GM23338 (cell line): ENCODE measurements around the gene SHISA2.

ENCODE experiments used
- CREB1 ChIP-seq: fragments of 250-450 bp; sonication (Bioruptor Pico); IDR thresholded peaks from 2 replicates; pipeline ENCODE4 v1.5.0; 2020; ENCODE audit warnings: low read depth, mild to moderate bottlenecking, moderate library complexity
- CTCF ChIP-seq, 2 experiments: fragments of 200-600 bp in 1 of 2; sonication (generic) in 1 of 2; conservative IDR thresholded peaks; 2 replicates each; pipeline versions ENCODE4 v1.5.1 to v1.6.1; 2016 to 2017; ENCODE audit warnings: antibody characterized with exemption in 2 of 2, low read depth in 2 of 2, mild to moderate bottlenecking in 2 of 2, moderate library complexity in 1 of 2
- ETS1 ChIP-seq: IDR thresholded peaks from 2 replicates; pipeline ENCODE4 v1.6.1; 2016; ENCODE audit warnings: antibody characterized with exemption
- EZH2 ChIP-seq: fragments of 200-600 bp; sonication (generic); IDR thresholded peaks from one replicate; pipeline ENCODE4 v1.8.0; 2017; ENCODE audit warnings: antibody characterized with exemption, mild to moderate bottlenecking, low read depth; ENCODE audit not compliant: unreplicated experiment
- POLR2AphosphoS5 ChIP-seq: IDR thresholded peaks from 2 replicates; pipeline ENCODE4 v1.6.1; 2016; ENCODE audit warnings: antibody characterized with exemption, low read depth

- TF ChIP-seq POLR2AphosphoS5 (no peak), CTCF (conservative IDR thresholded peaks at IDR 0.05; ENCODE audit: low read depth in 2 of 2) (no peak), EZH2 (no peak), CREB1 (CRISPR knock-in tag) (no peak), ETS1 (no peak)
These were observed 15.8 kb upstream of the SHISA2 start for GRCh38 chr13:26067601-26068000.
